ENCODE measurements around the gene SPECC1.
"Not testable (repeated sequence)": the region's sequence is repeated elsewhere in the genome, so short reads cannot be mapped to it uniquely, and the experiment has no call there.

Gene SPECC1

DNA sequence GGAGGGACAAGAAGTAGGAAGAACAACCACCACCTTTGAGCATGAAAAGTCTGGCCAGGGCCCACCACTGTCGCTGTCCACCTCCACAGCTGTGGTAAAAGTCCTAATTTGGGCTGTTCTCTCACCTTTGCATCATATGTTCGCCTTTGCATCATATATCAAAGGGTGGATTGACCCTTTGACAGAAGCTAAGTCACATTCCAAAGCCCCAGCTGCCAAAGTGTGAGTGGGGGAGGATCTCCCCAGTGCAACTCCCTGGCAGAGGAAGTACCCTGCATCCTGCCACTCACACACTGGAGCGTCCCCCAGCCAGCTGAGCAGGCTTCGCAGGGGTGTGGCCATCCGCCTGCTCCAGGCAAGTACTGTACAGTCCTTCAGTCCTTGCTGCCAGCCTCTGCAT is 12.7 kb upstream of the SPECC1 start:
- Histone ChIP-seq H3K27ac (no peak overlapping the region), H3K4me3 (no peak overlapping the region)
- no peak for DNase-seq (ENCODE audit: low spot score)
- TF ChIP-seq, protein P1, sequence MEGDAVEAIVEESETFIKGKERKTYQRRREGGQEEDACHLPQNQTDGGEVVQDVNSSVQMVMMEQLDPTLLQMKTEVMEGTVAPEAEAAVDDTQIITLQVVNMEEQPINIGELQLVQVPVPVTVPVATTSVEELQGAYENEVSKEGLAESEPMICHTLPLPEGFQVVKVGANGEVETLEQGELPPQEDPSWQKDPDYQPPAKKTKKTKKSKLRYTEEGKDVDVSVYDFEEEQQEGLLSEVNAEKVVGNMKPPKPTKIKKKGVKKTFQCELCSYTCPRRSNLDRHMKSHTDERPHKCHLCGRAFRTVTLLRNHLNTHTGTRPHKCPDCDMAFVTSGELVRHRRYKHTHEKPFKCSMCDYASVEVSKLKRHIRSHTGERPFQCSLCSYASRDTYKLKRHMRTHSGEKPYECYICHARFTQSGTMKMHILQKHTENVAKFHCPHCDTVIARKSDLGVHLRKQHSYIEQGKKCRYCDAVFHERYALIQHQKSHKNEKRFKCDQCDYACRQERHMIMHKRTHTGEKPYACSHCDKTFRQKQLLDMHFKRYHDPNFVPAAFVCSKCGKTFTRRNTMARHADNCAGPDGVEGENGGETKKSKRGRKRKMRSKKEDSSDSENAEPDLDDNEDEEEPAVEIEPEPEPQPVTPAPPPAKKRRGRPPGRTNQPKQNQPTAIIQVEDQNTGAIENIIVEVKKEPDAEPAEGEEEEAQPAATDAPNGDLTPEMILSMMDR (IDR thresholded peaks at IDR 0.05) = no peak

DNA sequence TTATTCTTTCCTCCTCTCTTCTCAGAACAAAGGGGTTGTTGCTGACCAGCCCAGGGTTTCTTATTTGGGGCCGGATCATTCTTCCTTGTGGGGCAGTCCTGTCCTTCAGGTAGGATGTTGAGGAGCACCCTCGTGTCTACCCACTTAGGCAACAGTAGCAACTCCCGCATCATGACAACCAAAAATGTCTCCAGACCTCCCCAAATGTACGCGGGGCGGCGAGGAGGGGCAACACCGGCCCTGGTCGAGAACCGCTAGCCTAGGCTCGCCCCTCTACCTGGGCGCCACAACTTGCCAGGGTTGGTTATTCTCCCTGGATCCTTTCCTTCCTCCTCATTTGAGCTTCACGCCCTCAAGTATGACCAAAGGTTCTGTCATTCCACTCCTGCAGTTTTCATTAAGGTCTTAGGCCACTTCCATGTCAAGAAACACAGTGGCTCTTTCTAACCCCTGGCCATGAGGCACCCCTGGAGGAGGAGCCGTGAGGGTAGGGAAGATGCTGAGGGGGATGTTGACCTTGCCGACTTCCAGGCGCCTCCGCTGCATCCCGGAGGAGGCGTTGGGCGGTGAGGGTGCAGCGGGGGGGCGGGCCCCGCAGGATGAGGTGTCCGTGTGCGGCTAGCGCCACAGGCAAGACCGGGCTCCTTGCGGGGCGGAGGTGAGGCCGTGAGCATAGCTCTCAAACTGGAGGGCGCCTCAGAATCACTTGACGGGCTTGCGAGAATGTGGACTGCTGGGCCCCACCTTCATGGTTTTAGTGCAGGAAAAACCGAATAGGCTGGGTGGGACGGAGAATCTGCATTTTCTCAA is 712 bp upstream of the SPECC1 start:
- TF ChIP-seq, protein P1 (IDR thresholded peaks at IDR 0.05) = no peak
- peak; percentile 78 for DNase-seq (ENCODE audit: low spot score)

DNA sequence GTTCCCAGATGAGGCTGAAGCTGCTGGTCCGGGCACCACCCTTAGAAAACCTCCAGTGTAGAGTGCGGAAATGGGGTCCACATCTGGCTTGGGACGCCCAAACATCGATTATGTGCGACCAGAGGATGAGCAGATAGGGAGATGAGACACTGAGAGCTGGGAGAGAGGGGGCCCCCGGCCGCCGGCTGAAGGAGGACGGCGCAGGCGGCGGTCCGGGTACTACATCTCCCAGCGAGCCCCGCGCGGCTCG is 182 bp upstream of the SPECC1 start:
- Histone ChIP-seq H3K4me3 (peak overlapping the region; percentile 76), H3K27ac (peak overlapping the region; percentile 80 to 86)
- TF ChIP-seq, protein P1 (IDR thresholded peaks at IDR 0.05) = no peak
- DNase-seq (ENCODE audit: low spot score) = no peak

More for the DNA sequence above, 712 bp upstream of the SPECC1 start:
- Histone ChIP-seq H3K4me3 (peak overlapping the region; percentile 76), H3K27ac (peak overlapping the region; percentile 80 to 86)

DNA sequence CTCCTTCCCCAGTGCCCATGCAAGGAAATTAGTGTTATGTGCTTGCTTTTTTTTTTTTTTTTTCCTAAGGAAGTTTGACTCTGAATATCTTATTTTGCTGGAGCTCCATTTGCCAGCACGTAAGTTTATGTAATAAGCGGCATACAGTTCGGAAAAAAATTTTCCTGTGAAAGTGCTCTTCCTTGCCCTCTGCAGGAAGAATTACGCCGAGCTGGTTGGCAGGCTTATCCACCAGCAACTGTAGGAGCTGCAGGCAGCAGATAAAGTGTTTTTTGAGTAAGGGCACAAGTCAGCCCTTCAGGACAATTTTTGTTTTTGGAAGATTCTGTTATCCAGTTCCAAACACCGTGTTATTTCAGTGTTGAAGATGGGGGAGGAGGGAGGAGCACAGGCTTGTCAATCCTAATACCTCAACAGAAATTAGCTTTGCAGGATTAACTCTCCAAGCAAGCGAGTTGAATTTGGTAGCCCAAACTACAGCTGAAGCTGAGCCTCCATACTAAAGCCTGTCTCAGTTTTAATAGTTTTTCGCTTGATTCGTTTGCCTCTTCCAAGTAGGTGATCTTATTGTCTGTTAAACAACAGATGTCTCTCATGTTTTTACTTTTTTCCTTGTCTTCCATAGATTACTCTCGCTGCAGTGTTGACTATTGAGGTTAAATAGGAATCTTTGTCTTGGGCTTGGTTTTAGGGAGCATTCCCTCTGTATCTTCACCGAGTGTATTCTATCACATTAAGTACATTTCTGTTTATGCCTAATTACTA is 1.1 kb downstream of the SPECC1 start:
- TF ChIP-seq, protein P1 (IDR thresholded peaks at IDR 0.05) = peak; percentile 32
- no peak for DNase-seq (ENCODE audit: low spot score)
- Histone ChIP-seq H3K27ac (peak overlapping the region; percentile 80 to 86), H3K4me3 (peak overlapping the region; percentile 76)

DNA sequence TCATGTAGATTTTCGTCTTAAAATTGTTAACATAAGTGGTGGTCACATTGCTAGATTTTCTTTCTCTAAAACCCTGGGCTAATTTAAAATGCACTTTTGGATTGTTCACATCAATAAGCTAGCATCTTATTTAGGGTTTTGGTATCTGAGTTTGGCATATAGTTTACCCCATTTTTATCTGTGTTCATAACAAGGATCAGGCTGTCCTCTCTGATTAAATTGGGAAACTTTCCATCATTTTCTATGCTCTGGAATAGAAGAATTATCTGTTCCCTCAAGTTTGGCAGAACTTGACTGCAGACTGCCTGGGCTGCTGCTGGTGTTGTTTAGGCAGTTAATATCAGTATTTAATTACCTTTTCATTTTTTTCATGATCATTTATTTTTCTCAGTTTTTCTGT is 1.8 kb downstream of the SPECC1 start:
- TF ChIP-seq, protein P1 (IDR thresholded peaks at IDR 0.05) = no peak
- peak overlapping the region; percentile 76 for H3K4me3 ChIP-seq
- no peak for DNase-seq (ENCODE audit: low spot score)
- H3K27ac ChIP-seq = peak overlapping the region in 1 of 2 donors; percentile 80

DNA sequence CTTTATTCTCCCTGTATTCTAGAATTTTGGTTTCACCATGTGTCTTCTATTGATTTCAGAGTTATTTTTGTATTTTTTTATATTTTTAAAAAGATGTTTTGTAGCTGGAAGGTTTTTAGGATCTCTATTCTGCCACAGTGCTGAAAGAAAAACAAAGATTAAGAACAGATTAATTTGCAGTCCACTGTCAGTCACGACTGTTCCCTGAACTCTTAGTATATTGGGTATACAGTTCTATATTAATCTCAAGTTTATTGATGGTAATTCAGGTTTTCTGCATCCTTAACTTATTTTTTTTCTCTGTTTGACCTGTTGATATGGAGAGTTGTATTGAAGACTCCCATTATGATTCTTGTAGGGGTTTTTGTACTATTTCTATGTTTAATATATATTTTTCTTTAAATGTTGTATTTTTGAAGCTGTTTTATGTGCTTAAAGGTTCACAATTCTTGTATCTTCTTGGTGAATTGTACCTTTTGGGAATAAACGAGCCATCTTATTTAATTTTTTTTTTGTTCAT is 2.9 kb downstream of the SPECC1 start:
- no peak overlapping the region for H3K4me3 ChIP-seq
- DNase-seq (ENCODE audit: low spot score) = no peak
- H3K27ac ChIP-seq = no peak overlapping the region
- TF ChIP-seq, protein P1 (IDR thresholded peaks at IDR 0.05) = no peak

DNA sequence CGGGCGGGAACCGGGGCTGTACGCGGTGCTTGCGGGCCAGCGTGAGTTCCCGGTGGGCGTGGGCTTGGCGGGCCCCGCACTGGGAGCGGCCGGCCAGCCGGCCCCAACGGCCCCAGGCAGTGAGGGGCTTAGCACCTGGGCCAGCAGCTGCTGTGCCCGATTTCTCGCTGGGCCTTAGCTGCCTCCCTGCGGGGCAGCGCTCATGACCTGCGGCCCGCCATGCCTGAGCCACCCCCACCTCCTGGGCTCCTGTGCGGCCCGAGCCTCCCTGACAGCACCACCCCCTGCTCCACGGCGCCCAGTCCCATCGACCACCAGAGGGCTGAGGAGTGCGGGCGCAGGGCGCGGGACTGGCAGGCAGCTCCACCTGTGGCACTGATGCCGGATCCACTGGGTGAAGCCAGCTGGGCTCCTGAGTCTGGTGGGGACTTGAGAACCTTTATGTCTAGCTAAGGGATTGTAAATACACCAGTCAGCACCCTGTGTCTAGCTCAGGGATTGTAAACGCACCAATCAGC is 7.4 kb downstream of the SPECC1 start:
- H3K4me3 ChIP-seq; H3K27ac ChIP-seq; DNase-seq (ENCODE audit: low spot score): not testable (repeated sequence)
